Esophagus muscularis mucosa (tissue), 4 donors: Measurements from ENCODE around the gene GALNT18.

Source experiments
- CTCF ChIP-seq, 3 experiments: fragments of 200-600 bp in 2 of 3; fragments of 450-650 bp in 1 of 3; sonication (generic) in 2 of 3; IDR thresholded peaks; one replicate each; pipeline ENCODE4 v1.5.1; 2017 to 2019; ENCODE audit warnings: antibody characterized with exemption in 3 of 3, mild to moderate bottlenecking in 2 of 3, moderate library complexity in 1 of 3
- EP300 ChIP-seq: sonication (generic); formaldehyde crosslinking; IDR thresholded peaks from one replicate; pipeline ENCODE4 v1.6.1; 2017; ENCODE audit warnings: antibody characterized with exemption
- POLR2A ChIP-seq: fragments of 450-650 bp; IDR thresholded peaks from one replicate; pipeline ENCODE4 v1.6.1; 2017; ENCODE audit warnings: antibody characterized with exemption, moderate library complexity, mild to moderate bottlenecking, low read depth
- POLR2AphosphoS5 ChIP-seq, 2 donors: sonication (generic); formaldehyde crosslinking; IDR thresholded peaks; one replicate each; pipeline ENCODE4 v1.6.1; 2017; ENCODE audit warnings: antibody characterized with exemption in 2 of 2

GRCh38 chr11:11663907-11664306 is 42.1 kb upstream of the GALNT18 start:
- TF ChIP-seq POLR2A (no peak), POLR2AphosphoS5 (IDR thresholded peaks at IDR 0.05) (no peak), EP300 (no peak), CTCF (IDR thresholded peaks at IDR 0.05) (no peak)
